Forelimb muscle (tissue), 1 donor: Measurements from ENCODE around the gene MEIOSIN. TPM values are rescaled to one million over a fixed set of nuclear protein-coding genes. Genes with fewer than 3 reads are reported as not detected.
"Not testable (repeated sequence)": the region's sequence is repeated elsewhere in the genome, so short reads cannot be mapped to it uniquely, and the experiment has no call there.

Experiments
- DNase-seq: peaks from one replicate; pipeline ENCODE4 v3.0.0-alpha.2; 2013; ENCODE audit warnings: low read depth
- polyA plus RNA-seq: library from polyadenylated mRNA; unstranded; fragments of 120-200 nt; gene quantifications from one replicate; pipeline ENCODE4 v1.2.1, GENCODE V29; 2013; ENCODE audit not compliant: insufficient read length

Gene MEIOSIN
- polyA plus RNA-seq, 1 donor: not detected

- DNase-seq: no peak
Measured at GRCh38 chr19:45717983-45718650, 15.1 kb upstream of the MEIOSIN start.

DNA sequence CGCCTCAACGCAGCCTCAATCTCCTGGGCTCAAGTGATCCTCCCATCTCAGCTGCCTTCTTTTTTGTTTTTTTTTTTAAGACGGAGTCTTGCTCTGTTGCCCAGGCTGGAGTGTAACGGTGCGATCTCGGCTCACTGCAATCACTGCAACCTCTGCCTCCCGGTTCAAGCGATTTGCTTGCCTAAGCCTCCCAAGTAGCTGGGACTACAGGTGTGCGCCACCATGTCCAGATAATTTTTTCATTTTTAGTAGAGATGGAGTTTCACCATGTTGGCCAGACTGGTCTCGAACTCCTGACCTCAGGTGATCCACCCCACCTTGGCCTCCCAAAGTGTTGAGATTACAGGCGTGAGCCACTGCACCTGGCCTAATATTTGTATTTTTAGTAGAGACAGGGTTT lies 13.2 kb upstream of the MEIOSIN start:
- not testable (repeated sequence) for DNase-seq

DNA sequence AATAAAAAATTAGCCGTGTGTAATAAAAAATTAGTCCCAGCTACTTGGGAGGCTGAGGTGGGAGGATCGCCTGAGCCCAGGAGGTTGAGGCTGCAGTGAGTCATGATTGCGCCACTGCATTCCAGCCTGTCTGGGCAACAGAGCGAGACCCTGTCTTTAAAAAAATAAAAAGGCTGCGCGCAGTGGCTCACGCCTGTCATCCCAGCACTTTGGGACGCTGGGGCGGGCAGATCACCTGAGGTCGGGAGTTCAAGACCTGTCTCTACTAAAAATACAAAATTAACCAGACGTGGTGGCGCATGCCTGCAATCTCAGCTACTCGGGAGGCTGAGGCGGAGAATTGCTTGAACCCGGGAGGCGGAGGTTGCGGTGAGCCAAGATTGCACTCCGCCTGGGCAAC lies 4.6 kb upstream of the MEIOSIN start:
- not testable (repeated sequence) for DNase-seq

- no peak for DNase-seq
Measured at GRCh38 chr19:45729800-45730290, 3.4 kb upstream of the MEIOSIN start.

DNA sequence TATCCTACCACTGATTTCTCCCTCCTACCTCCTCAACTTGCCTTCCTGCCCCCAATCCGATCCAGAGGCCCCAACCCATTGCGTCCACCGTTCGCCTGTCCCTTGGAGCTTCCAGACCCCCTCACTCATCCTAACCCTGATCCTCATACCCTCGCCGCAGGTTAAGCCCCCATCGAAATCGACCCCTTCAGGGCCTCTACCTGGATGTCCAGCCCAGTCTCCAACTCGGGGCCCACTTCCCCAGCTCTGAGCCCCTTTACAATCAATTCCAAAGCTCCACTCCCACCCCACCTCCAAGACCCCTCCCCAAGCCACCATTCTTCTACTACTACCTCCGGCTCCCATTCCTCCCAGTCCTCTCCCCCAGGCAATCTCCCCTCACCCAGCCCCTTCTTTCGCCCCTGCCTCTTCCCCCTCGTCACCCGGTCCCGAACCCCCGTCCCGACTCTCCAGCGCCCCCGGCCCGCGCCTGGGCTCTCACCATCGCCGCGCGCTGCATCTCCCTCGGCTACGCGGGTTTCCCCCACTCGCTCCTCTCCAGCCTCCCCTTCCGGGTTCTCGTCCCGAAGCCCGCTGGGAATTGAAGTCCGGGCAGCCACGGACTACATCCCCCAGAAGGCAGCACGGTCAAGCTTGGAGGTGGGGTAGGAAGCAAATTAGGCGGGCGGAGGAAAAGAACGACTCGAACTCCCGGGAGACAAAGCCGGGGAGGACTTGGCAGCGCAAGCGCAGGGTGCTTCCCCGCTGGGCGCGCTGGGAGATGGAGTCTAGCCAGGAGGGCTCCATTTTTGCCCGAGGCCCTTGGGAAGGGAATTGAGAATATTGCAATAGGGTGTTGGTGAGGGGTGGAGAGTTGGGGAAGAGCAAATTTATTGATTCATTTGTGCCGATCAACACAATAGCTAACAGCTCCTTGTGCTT lies 2.6 kb upstream of the MEIOSIN start, which contains the start of gene FBXO46:
TSS of gene FBXO46 (minus strand) at position 529 of the 921 bp plus-strand sequence. CDS start 17,401 bp downstream, outside the sequence.
- peak; percentile 88 for DNase-seq

GRCh38 chr19:45739498-45740439 lies 6.5 kb downstream of the MEIOSIN start:
- no peak for DNase-seq

- no peak for DNase-seq
Measured at GRCh38 chr19:45742969-45743368, 9.7 kb downstream of the MEIOSIN start.

DNA sequence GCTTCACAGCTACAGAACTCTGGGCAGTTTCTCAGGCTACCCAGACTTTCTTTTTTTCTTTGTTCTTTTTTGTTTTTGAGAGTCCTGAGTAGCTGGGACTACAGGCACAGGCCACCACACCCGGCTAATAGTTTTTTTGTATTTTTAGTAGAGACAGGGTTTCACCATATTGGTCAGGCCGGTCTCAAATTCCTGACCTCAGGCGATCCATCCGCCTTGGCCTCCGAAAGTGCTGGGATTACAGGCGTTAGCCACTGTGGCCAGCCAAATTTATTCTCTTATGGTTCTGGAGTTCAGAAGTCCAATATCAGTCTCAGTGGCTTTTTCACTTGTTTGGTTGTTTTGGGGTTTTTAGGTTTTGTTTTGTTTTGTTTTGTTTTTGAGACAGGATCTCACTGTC lies 12.4 kb downstream of the MEIOSIN start:
- DNase-seq: no peak

DNA sequence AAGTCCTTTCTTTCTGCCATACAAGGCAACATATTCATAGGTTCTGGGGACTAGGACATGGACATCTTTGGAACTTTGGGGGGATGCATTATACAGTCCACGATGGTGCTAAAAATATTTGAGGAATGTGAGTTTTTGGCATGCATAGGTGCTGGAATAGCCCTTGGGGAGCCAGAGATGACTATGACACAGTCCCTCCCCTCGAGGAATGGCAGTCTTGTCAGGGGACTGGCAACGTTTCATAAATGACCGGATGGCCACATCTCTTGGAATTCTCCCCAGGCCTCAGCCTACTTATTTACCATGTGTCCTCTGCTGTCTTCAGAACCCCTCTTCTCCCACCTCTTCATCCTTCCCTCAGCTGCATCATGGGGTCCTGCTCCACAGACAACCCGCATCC lies 13.6 kb downstream of the MEIOSIN start:
- no peak for DNase-seq

GRCh38 chr19:45747513-45747912 lies 14.3 kb downstream of the MEIOSIN start:
- DNase-seq: no peak

DNA sequence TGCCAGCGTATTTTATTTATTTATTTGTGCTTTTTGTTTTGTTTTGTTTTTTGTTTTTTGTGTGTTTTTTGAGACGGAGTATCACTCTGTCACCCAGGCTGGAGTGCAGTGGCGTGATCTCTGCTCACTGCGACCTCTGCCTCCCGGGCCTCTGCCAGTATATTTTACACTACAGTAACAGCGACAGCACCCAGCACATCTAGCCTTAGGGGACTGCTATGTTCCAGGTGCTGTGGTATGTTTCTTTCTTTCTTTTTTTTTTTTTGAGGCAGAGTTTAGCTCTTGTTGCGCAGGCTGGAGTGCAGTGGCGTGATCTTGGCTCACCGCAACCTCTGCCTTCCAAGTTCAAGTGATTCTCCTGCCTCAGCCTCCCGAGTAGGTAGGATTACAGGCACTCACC lies 18.2 kb downstream of the MEIOSIN start:
- DNase-seq: not testable (repeated sequence)

- DNase-seq: no peak
Measured at GRCh38 chr19:45752639-45753038, 19.4 kb downstream of the MEIOSIN start.

DNA sequence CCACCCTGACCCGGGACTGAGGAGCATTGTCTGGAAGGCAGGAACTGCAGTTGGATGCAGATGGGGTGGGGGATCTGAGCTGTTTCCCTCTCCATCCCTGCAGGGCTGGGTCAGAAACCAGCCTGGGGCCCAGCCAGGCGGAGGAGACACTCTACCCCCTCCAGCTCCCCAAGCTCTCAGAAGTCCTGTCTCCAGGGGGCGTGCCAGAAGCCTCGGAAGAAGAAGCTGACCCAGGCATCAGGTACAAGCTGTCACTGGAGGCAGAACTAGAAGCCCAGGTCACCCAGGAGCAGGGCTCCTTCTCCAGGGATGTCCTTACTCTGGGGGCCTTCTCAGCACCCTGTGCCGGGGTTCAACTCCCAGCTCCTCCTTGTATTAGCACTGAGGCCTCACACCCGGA lies 20.3 kb downstream of the MEIOSIN start:
- no peak for DNase-seq

DNA sequence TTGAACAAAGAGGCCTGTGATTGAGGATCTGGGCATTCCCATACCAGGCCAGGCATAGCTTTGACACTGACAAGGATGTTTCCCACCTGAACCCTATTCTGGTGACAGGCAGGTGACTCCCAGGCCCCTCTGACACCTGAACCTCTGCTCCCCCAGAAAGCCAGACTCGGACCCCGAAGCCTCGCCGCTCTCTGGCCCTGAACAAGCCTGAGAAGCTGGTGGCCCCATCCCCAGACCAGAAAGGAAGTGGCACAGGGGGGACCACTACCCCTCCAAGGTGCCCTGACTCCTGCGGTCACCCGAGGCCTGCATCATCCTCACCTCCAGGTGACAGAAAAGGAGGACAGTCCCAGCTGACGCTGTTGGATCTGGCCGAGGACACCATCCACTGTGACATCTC lies 21.1 kb downstream of the MEIOSIN start:
- no peak for DNase-seq

- DNase-seq: no peak
Measured at GRCh38 chr19:45757695-45758094, 24.5 kb downstream of the MEIOSIN start.

- no peak for DNase-seq
Measured at GRCh38 chr19:45758921-45759320, 25.7 kb downstream of the MEIOSIN start.

GRCh38 chr19:45761714-45762113 lies 28.5 kb downstream of the MEIOSIN start:
- no peak for DNase-seq

DNA sequence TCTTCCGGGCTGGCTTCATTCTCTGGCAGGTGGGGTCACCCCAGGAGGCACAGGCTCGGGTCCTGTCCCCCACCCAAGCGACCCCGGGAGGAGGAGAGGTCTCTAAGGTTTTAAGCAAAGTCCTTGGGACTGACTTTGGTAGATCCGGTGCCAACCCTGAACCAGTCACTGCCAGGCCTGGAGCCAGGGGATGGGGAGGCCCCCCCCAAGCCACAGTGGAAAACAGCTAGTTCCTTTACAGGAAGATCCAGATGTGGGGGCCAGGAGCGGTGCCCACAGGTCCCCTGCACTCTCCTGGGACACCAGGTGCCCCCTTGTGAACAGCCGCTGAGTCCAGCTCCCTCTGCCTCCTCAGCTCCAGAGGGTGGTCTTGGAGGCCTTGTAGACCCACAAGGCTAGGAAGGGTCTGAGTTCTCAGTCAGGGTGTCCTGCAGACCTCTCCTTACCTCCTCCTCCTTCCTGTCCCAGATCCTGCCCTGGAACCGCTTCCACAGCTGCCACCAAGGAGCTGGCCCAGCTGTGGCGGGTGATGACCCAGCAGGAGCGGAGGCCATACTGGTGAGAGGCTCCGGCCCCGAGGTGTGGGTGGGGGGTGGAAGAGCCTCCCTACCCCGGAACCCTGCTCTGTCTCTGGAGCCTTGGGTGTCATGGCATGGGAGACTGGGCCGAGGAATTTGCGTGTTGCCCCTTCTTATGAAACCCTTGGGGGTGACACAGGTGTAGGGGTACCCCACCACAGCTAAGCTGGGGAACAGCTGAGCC lies 29.8 kb downstream of the MEIOSIN start:
- no peak for DNase-seq

- no peak for DNase-seq
Measured at GRCh38 chr19:45763691-45764294, 30.6 kb downstream of the MEIOSIN start.

DNA sequence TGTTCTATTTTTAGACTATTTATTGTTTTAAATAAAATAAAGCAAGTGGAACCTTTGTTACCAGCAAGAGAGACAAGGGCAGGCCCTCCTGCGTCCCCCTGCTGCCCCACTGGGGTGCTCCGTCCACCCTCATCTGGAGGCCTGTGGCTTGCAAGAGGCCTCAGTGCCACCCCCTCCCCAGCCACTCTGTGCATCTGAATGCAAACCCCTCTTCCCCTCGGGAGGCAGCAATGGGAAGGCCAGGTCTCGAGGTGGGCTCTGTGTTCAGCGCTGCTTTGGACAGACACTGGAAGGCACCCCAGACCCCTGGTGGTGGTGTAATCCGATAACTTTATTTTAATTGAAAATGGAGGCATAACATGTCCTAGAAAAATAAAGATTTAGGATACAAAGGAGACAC lies 31.2 kb downstream of the MEIOSIN start:
- no peak for DNase-seq
